H1 (cell line): ENCODE measurements around the gene CCDC77. TPM values are rescaled to one million over a fixed set of nuclear protein-coding genes. Genes with fewer than 3 reads are reported as not detected.

Source experiments
- CTCF ChIA-PET: fragments of 300-600 bp; sonication (Branson Sonifier 250); formaldehyde crosslinking; loops from one replicate; lab custom pipeline; 2021; ENCODE audit not compliant: partially characterized antibody; lab: Charles Lee
- POLR2A ChIA-PET: fragments of 300-600 bp; sonication (Branson Sonifier 250); formaldehyde crosslinking; loops from one replicate; lab custom pipeline; 2021; ENCODE audit warnings: inconsistent platforms; ENCODE audit not compliant: partially characterized antibody; lab: Charles Lee
- DNase-seq, 2 experiments: peaks; one replicate each; pipeline versions ENCODE4 v3.0.0 to v3.0.0-alpha.2; 2010 to 2022; ENCODE audit warnings: low spot score in 2 of 2, low read depth in 1 of 2, mixed read lengths in 1 of 2
- FAIRE-seq: peaks from 2 replicates; lab custom pipeline; 2011; peaks lifted over from hg19 to GRCh38; lab: Jason Lieb, UNC
- H2AFZ ChIP-seq: 2 replicates; pipeline ENCODE4 v1.8.1; 2012; ENCODE audit warnings: low read length, inconsistent platforms
- H2AK5ac ChIP-seq: 2 replicates; pipeline ENCODE4 v1.6.1; 2013; ENCODE audit warnings: low read depth, low read length
- H2BK120ac ChIP-seq: replicated peaks from 2 replicates; pipeline ENCODE3; 2013; ENCODE audit warnings: low read depth, low read length, inconsistent platforms
- H2BK12ac ChIP-seq: 2 replicates; pipeline ENCODE4 v1.6.1; 2013; ENCODE audit warnings: low read depth, low read length
- H2BK15ac ChIP-seq: 2 replicates; pipeline ENCODE4 v1.6.1; 2013; ENCODE audit warnings: low read length
- H2BK20ac ChIP-seq: 2 replicates; pipeline ENCODE4 v1.6.1; 2013; ENCODE audit warnings: low read length
- H2BK5ac ChIP-seq: 2 replicates; pipeline ENCODE4 v1.6.1; 2013; ENCODE audit warnings: low read depth, low read length
- H3K14ac ChIP-seq: 2 replicates; pipeline ENCODE4 v1.6.1; 2013; ENCODE audit warnings: inconsistent platforms; ENCODE audit not compliant: insufficient read length
- H3K18ac ChIP-seq: 2 replicates; pipeline ENCODE4 v1.6.1; 2013; ENCODE audit warnings: low read length; ENCODE audit errors: extremely low read depth
- H3K23ac ChIP-seq: 2 replicates; pipeline ENCODE4 v1.6.1; 2013; ENCODE audit warnings: inconsistent platforms; ENCODE audit not compliant: insufficient read length
- H3K23me2 ChIP-seq: 2 replicates; pipeline ENCODE4 v1.6.1; 2013; ENCODE audit warnings: low read depth, low read length
- H3K27ac ChIP-seq: 2 replicates; pipeline ENCODE4 v1.6.1; 2011; ENCODE audit warnings: low read depth, low read length, inconsistent platforms
- H3K27me3 ChIP-seq, 4 experiments: replicated peaks in 1 of 4; 1 replicate in 1 of 4; 2 replicates in 3 of 4; pipeline versions ENCODE4 v1.6.1 to v1.8.1; 2011 to 2013; ENCODE audit warnings: low read length in 3 of 4, mild to moderate bottlenecking in 3 of 4, inconsistent platforms in 2 of 4, mixed read lengths in 2 of 4, moderate library complexity in 1 of 4; ENCODE audit not compliant: control insufficient read depth in 3 of 4, insufficient read depth in 3 of 4; ENCODE audit errors: extremely low read depth in 1 of 4
- H3K36me3 ChIP-seq, 4 experiments: 2 replicates each; pipeline versions ENCODE4 v1.6.1 to v1.8.1; 2011 to 2013; ENCODE audit warnings: mild to moderate bottlenecking in 4 of 4, low read length in 3 of 4, moderate library complexity in 2 of 4, control low read depth in 1 of 4, inconsistent platforms in 1 of 4; ENCODE audit not compliant: insufficient read depth in 4 of 4, control insufficient read depth in 2 of 4
- H3K4ac ChIP-seq: replicated peaks from 2 replicates; pipeline ENCODE3; 2013; ENCODE audit warnings: low read length, low read depth, mixed read lengths, inconsistent platforms; ENCODE audit not compliant: insufficient read length
- H3K4me1 ChIP-seq, 4 experiments: replicated peaks in 1 of 4; 1 replicate in 1 of 4; 2 replicates in 3 of 4; pipeline versions ENCODE4 v1.6.1 to v1.8.1; 2011 to 2013; ENCODE audit warnings: low read length in 3 of 4, inconsistent platforms in 2 of 4, mixed read lengths in 1 of 4; ENCODE audit not compliant: insufficient read depth in 4 of 4, control insufficient read depth in 3 of 4
- H3K4me2 ChIP-seq, 2 experiments: 2 replicates each; pipeline versions ENCODE4 v1.6.1 to v1.8.1; 2011 to 2013; ENCODE audit warnings: low read depth in 2 of 2, low read length in 2 of 2, control low read depth in 1 of 2, inconsistent platforms in 1 of 2, mild to moderate bottlenecking in 1 of 2; ENCODE audit not compliant: insufficient read depth in 1 of 2
- H3K4me3 ChIP-seq, 4 experiments: fragments of 200-600, 300-600 bp in 1 of 4; sonication (generic), shearing (Covaris generic), sonication (Bioruptor Twin) in 1 of 4; 2 replicates each; pipeline versions ENCODE4 v1.5.1 to v1.8.1; 2011 to 2016; ENCODE audit warnings: low read length in 4 of 4, low read depth in 3 of 4, control low read depth in 2 of 4, inconsistent platforms in 2 of 4, mild to moderate bottlenecking in 2 of 4, mixed read lengths in 1 of 4, moderate library complexity in 1 of 4; ENCODE audit not compliant: insufficient read depth in 2 of 4; ENCODE audit errors: extremely low read depth in 1 of 4
- H3K56ac ChIP-seq: replicated peaks from 2 replicates; pipeline ENCODE3; 2013; ENCODE audit warnings: low read depth, mild to moderate bottlenecking, mixed read lengths, low read length, inconsistent platforms; ENCODE audit not compliant: insufficient read length
- H3K79me1 ChIP-seq: 2 replicates; pipeline ENCODE4 v1.6.1; 2013; ENCODE audit warnings: low read depth, low read length, control low read depth
- H3K79me2 ChIP-seq, 2 experiments: 2 replicates each; pipeline versions ENCODE4 v1.6.1 to v1.8.1; 2012 to 2013; ENCODE audit warnings: low read length in 2 of 2, mild to moderate bottlenecking in 2 of 2, inconsistent platforms in 1 of 2; ENCODE audit not compliant: insufficient read depth in 2 of 2, control insufficient read depth in 1 of 2
- H3K9ac ChIP-seq, 4 experiments: replicated peaks in 1 of 4; 1 replicate in 1 of 4; 2 replicates in 3 of 4; pipeline versions ENCODE4 v1.6.1 to v1.8.1; 2011 to 2013; ENCODE audit warnings: low read depth in 3 of 4, low read length in 3 of 4, control low read depth in 2 of 4, mild to moderate bottlenecking in 2 of 4, moderate library complexity in 2 of 4, inconsistent platforms in 1 of 4; ENCODE audit errors: extremely low read depth in 1 of 4
- H3K9me3 ChIP-seq, 2 experiments: 2 replicates each; pipeline versions ENCODE4 v1.6.1 to v1.8.1; 2012 to 2013; ENCODE audit warnings: mild to moderate bottlenecking in 2 of 2, moderate library complexity in 2 of 2, control low read depth in 1 of 2, inconsistent platforms in 1 of 2, low read depth in 1 of 2, low read length in 1 of 2, mixed read lengths in 1 of 2; ENCODE audit not compliant: insufficient read depth in 2 of 2
- H4K20me1 ChIP-seq, 2 experiments: replicated peaks in 1 of 2; 2 replicates each; pipeline versions ENCODE3 to v1.8.1; 2011 to 2013; ENCODE audit warnings: inconsistent platforms in 2 of 2, low read length in 2 of 2, mild to moderate bottlenecking in 1 of 2; ENCODE audit not compliant: insufficient read depth in 2 of 2, control insufficient read depth in 1 of 2
- H4K5ac ChIP-seq: 2 replicates; pipeline ENCODE4 v1.6.1; 2013; ENCODE audit warnings: low read length, low read depth, mixed read lengths, inconsistent platforms; ENCODE audit not compliant: insufficient read length
- H4K8ac ChIP-seq: 2 replicates; pipeline ENCODE4 v1.8.0; 2013; ENCODE audit warnings: mild to moderate bottlenecking, moderate library complexity, low read length, inconsistent platforms; ENCODE audit not compliant: insufficient read depth; ENCODE audit errors: extremely low read depth
- H4K91ac ChIP-seq: replicated peaks from 2 replicates; pipeline ENCODE3; 2013; ENCODE audit warnings: low read length, mixed read lengths, inconsistent platforms; ENCODE audit not compliant: insufficient read length
- EP300 ChIP-seq, 2 experiments: IDR thresholded peaks; 1 replicate in 1 of 2; 2 replicates in 1 of 2; pipeline ENCODE4 v1.6.1; 2011 to 2012; ENCODE audit warnings: low read depth in 2 of 2, low read length in 2 of 2, mild to moderate bottlenecking in 2 of 2, borderline replicate concordance in 1 of 2, inconsistent platforms in 1 of 2, moderate library complexity in 1 of 2
- KDM4A ChIP-seq: IDR thresholded peaks from one replicate; pipeline ENCODE4 v1.7.1; 2012; ENCODE audit warnings: low read depth, mild to moderate bottlenecking, moderate library complexity, low read length, inconsistent platforms; ENCODE audit not compliant: severe bottlenecking
- RBBP5 ChIP-seq: IDR thresholded peaks from 2 replicates; pipeline ENCODE4 v1.7.1; 2012; ENCODE audit warnings: low read depth, mild to moderate bottlenecking, inconsistent platforms, low read length, moderate library complexity, borderline replicate concordance
- RFX5 ChIP-seq: IDR thresholded peaks from 2 replicates; pipeline ENCODE4 v1.6.1; 2011; ENCODE audit warnings: low read depth, low read length, improper control_type of control experiment, borderline replicate concordance
- SUZ12 ChIP-seq: fragments of 200-600 bp; sonication (generic); IDR thresholded peaks from 2 replicates; pipeline ENCODE4 v1.6.1; 2012; ENCODE audit warnings: mild to moderate bottlenecking, inconsistent platforms, low read length, moderate library complexity, mixed read lengths
- TAF1 ChIP-seq: IDR thresholded peaks from 2 replicates; pipeline ENCODE4 v1.6.1; 2011; ENCODE audit warnings: mild to moderate bottlenecking, low read depth, low read length
- TBP ChIP-seq: IDR thresholded peaks from 2 replicates; pipeline ENCODE4 v1.6.1; 2011; ENCODE audit warnings: low read depth, low read length, improper control_type of control experiment
- WGBS, 2 experiments: shearing (Covaris generic) in 1 of 2; methylation state at CpG; one replicate each; pipeline versions ENCODE4 v1.1.6 to v1.1.7; 2013 to 2015; ENCODE audit warnings: low lambda C conversion rate in 2 of 2, mixed read lengths in 2 of 2, inconsistent platforms in 1 of 2, low coverage in 1 of 2, missing lambda C conversion rate in 1 of 2; ENCODE audit not compliant: insufficient replicate concordance in 2 of 2, insufficient coverage in 1 of 2, insufficient read length in 1 of 2; ENCODE audit errors: extremely low coverage in 1 of 2, missing lambda C conversion rate in 1 of 2; 5-methylcytosine and 5-hydroxymethylcytosine counted together
- polyA plus RNA-seq, 7 experiments: library from polyadenylated mRNA; depleted of rRNA in 3 of 7; stranded (reverse) in 5 of 7; unstranded in 2 of 7; fragments of >200 nt in 5 of 7; fragments of 200-250 nt in 2 of 7; gene quantifications; 1 replicate in 5 of 7; 2 replicates in 1 of 7; 4 replicates in 1 of 7; pipeline versions ENCODE4 v1.2.1 to v1.2.3, GENCODE V29; 2011 to 2013; ENCODE audit warnings: missing spikeins in 2 of 7, mixed read lengths in 2 of 7
- total RNA-seq: library from RNA; stranded (reverse); fragmentation: NEBNext Ultra II Directional; extraction: Animal tissue kit (Norgen Biotek cat#: 25700); gene quantifications from 2 replicates; pipeline ENCODE4 v1.2.1, GENCODE V29; 2021
- TF ChIP-seq, protein P1 (sequence below), 3 experiments: IDR thresholded peaks; 1 replicate in 2 of 3; 2 replicates in 1 of 3; pipeline versions ENCODE4 v1.5.1 to v1.6.1; 2011; ENCODE audit warnings: low read length in 3 of 3, mild to moderate bottlenecking in 3 of 3, inconsistent platforms in 2 of 3, low read depth in 1 of 3, moderate library complexity in 1 of 3; ENCODE audit not compliant: insufficient read depth in 1 of 3; ENCODE audit errors: control extremely low read depth in 1 of 3

CCDC77 gene
- total and polyA plus RNA-seq, 2 of the 8 experiments (the other 6 are each of a cell fraction or from before 2014, with no cell fraction given): 10.3 to 30.4 TPM

DNA sequence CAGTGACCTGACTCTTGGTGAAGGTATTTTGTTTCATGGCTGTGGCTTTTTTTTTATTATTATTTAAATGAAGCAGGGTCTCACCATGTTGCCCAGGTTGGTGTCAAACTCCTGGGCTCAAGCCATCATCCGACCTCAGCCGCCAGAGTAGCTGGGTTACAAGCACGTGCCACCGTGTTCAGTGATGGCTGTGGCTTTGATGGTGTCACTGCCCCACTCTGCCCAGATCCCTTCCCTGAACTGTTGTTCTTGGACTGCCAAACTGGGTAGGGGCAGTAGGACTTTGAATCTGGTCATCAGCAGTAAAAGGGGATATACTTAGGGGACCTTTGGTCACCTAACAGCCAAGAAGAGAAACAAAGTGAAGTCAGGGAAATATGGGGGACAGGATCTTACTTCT, 77.7 kb downstream of the CCDC77 start:
- H3K9ac ChIP-seq: no peak overlapping the region
- H3K4ac ChIP-seq: no peak overlapping the region
- no peaks in the 10 kb centered on the region for H4K20me1 ChIP-seq
- H3K79me1 ChIP-seq: peaks cover 3% of the 10 kb centered on the region; the same call in 1 of the 2 replicates
- H2BK20ac ChIP-seq: no peak overlapping the region
- no peak overlapping the region for H2AK5ac ChIP-seq
- H3K4me1 ChIP-seq: peaks cover 0 to 7% (median 0%) of the 10 kb centered on the region in 4 experiments; a peak in 1 of 7 replicates
- H3K79me2 ChIP-seq: no peaks in the 10 kb centered on the region
- H3K36me3 ChIP-seq: no peaks in the 10 kb centered on the region
- H3K4me2 ChIP-seq: no peak overlapping the region
- ChIA-PET CTCF (interaction anchor here (0.7 to 1.5 kb wide), 4 partner anchors 24 to 68 kb away, joined by 3 to 4 read pairs (median 4); no protein-coding TSS in a partner anchor), POLR2A (no interaction called here)
- no peak overlapping the region for H3K56ac ChIP-seq
- H3K9me3 ChIP-seq: no peaks in the 10 kb centered on the region
- FAIRE-seq (no peak), DNase-seq (no peak)
- H3K27ac ChIP-seq: no peak overlapping the region
- TF ChIP-seq TAF1: no peak
- TF ChIP-seq TBP: no peak
- TF ChIP-seq EP300 (IDR thresholded peaks at IDR 0.05; ENCODE audit: borderline replicate concordance in 1 of 2, low read depth in 2 of 2, low read length in 2 of 2): no peak
- TF ChIP-seq, protein P1, sequence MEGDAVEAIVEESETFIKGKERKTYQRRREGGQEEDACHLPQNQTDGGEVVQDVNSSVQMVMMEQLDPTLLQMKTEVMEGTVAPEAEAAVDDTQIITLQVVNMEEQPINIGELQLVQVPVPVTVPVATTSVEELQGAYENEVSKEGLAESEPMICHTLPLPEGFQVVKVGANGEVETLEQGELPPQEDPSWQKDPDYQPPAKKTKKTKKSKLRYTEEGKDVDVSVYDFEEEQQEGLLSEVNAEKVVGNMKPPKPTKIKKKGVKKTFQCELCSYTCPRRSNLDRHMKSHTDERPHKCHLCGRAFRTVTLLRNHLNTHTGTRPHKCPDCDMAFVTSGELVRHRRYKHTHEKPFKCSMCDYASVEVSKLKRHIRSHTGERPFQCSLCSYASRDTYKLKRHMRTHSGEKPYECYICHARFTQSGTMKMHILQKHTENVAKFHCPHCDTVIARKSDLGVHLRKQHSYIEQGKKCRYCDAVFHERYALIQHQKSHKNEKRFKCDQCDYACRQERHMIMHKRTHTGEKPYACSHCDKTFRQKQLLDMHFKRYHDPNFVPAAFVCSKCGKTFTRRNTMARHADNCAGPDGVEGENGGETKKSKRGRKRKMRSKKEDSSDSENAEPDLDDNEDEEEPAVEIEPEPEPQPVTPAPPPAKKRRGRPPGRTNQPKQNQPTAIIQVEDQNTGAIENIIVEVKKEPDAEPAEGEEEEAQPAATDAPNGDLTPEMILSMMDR (IDR thresholded peaks at IDR 0.05; ENCODE audit: control extremely low read depth in 1 of 3, insufficient read depth in 1 of 3, low read depth in 1 of 3, low read length in 3 of 3): no peak
- TF ChIP-seq RBBP5: no peak
- no peak for TF ChIP-seq SUZ12
- no peak for TF ChIP-seq KDM4A
- no peak for TF ChIP-seq RFX5
- H4K5ac ChIP-seq: no peak overlapping the region
- no peak overlapping the region for H3K4me3 ChIP-seq
- H4K8ac ChIP-seq: no peak overlapping the region
- H2BK15ac ChIP-seq: no peak overlapping the region
- no peak overlapping the region for H2BK5ac ChIP-seq
- H3K23me2 ChIP-seq: no peaks in the 10 kb centered on the region
- no peak overlapping the region for H3K23ac ChIP-seq
- no peak overlapping the region for H3K14ac ChIP-seq
- 90% methylated on average over 4 of the region's 4 CpGs; no CpG with 5 or more reads in 1 of the 2 experiments for WGBS, 2 experiments
- no peak overlapping the region for H2BK12ac ChIP-seq
- no peaks in the 10 kb centered on the region for H3K27me3 ChIP-seq
- no peak overlapping the region for H3K18ac ChIP-seq
- H4K91ac ChIP-seq: no peak overlapping the region
- H2AFZ ChIP-seq: no peak overlapping the region
- no peak overlapping the region for H2BK120ac ChIP-seq
